ENCODE data around the gene CCDC61.

CCDC61 gene

GRCh38 chr19:45999653-46000121, 4.4 kb downstream of the CCDC61 start:
- TF ChIP-seq ZNF70 (CRISPR knock-in tag; IDR thresholded peaks at IDR 0.05) (peak; percentile 12; the same call in 1 of the 2 replicates), CSRNP3 (CRISPR knock-in tag; IDR thresholded peaks at IDR 0.05) (no peak), BACH2 (CRISPR knock-in tag; IDR thresholded peaks at IDR 0.05; ENCODE audit: borderline replicate concordance) (no peak), TSHZ2 (CRISPR knock-in tag; IDR thresholded peaks at IDR 0.05) (no peak), TOX (CRISPR knock-in tag; IDR thresholded peaks at IDR 0.05; ENCODE audit: borderline replicate concordance) (no peak), CREB5 (CRISPR knock-in tag; IDR thresholded peaks at IDR 0.05; ENCODE audit: low read depth) (peak; percentile 29; the same call in 1 of the 2 replicates), ZNF565 (CRISPR knock-in tag; conservative IDR thresholded peaks at IDR 0.05; ENCODE audit: low read depth) (0 out of 2 replicates have a peak, but pooled peaks have one; percentile 30)
- peak; percentile 18; the same call in 2 of the 3 replicates for ATAC-seq

GRCh38 chr19:46000491-46001246, 5.4 kb downstream of the CCDC61 start:
- no peak for TF ChIP-seq TSHZ2 (CRISPR knock-in tag; IDR thresholded peaks at IDR 0.05)
- no peak for TF ChIP-seq SNAI2 (CRISPR knock-in tag; IDR thresholded peaks at IDR 0.05)
- no peak for TF ChIP-seq POU6F1 (CRISPR knock-in tag; IDR thresholded peaks at IDR 0.05; ENCODE audit: borderline replicate concordance, low read depth)
- TF ChIP-seq ESRRG (CRISPR knock-in tag; IDR thresholded peaks at IDR 0.05) = no peak
- no peak for TF ChIP-seq CREB5 (CRISPR knock-in tag; IDR thresholded peaks at IDR 0.05; ENCODE audit: low read depth)
- TF ChIP-seq ZNF8 (CRISPR knock-in tag; IDR thresholded peaks at IDR 0.05) = no peak
- no peak for TF ChIP-seq RARB (CRISPR knock-in tag; IDR thresholded peaks at IDR 0.05)
- TF ChIP-seq ZNF70 (CRISPR knock-in tag; IDR thresholded peaks at IDR 0.05) = no peak
- no peak for TF ChIP-seq CSDC2 (CRISPR knock-in tag; IDR thresholded peaks at IDR 0.05)
- TF ChIP-seq ZFP30 (CRISPR knock-in tag; IDR thresholded peaks at IDR 0.05) = no peak
- ATAC-seq = peak; percentile 87

DNA sequence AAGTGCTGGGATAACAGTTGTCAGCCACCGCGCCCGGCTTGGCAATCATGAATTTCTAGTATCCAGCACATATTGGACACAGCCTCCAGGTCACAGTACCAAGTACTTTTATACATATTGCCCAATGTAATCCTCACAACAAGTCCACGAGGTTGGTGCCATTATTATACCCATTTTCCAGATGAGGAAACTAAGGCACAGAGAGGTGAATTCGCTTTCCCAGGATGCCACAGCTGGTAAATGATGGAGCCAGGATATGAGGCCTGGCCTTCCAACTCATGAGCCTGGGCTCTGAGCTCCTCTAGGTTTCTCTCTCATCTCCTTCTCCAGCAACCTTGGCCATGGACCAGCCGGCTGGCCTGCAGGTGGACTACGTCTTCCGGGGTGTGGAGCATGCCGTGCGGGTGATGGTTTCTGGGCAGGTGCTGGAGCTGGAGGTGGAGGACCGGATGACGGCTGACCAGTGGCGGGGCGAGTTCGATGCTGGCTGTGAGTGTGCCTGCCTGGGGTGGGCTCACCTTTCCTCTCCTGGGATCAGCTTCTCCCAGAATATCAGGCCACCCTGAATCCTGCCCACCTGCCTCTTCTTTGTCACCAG, 7.5 kb downstream of the CCDC61 start:
- no peak for TF ChIP-seq ISL1 (CRISPR knock-in tag; IDR thresholded peaks at IDR 0.05)
- TF ChIP-seq ZNF565 (CRISPR knock-in tag; conservative IDR thresholded peaks at IDR 0.05; ENCODE audit: low read depth) = no peak
- TF ChIP-seq POU6F1 (CRISPR knock-in tag; IDR thresholded peaks at IDR 0.05; ENCODE audit: borderline replicate concordance, low read depth) = no peak
- TF ChIP-seq ARNTL (CRISPR knock-in tag; IDR thresholded peaks at IDR 0.05; ENCODE audit: borderline replicate concordance, low read depth) = no peak
- no peak for TF ChIP-seq PATZ1 (CRISPR knock-in tag; IDR thresholded peaks at IDR 0.05; ENCODE audit: borderline replicate concordance)
- no peak for TF ChIP-seq CREB5 (CRISPR knock-in tag; IDR thresholded peaks at IDR 0.05; ENCODE audit: low read depth)
- no peak for TF ChIP-seq BACH2 (CRISPR knock-in tag; IDR thresholded peaks at IDR 0.05; ENCODE audit: borderline replicate concordance)
- ATAC-seq = no peak
